Body of pancreas (tissue), 4 donors: ENCODE measurements around the gene MED31.
"Not testable (repeated sequence)": the region's sequence is repeated elsewhere in the genome, so short reads cannot be mapped to it uniquely, and the experiment has no call there.

Experiments used
- POLR2A ChIP-seq, 3 donors: fragments of 450-650 bp; IDR thresholded peaks; one replicate each; pipeline ENCODE4 v1.6.1; 2016; ENCODE audit warnings: antibody characterized with exemption in 3 of 3, mild to moderate bottlenecking in 2 of 3
- TF ChIP-seq, protein P1 (sequence below), 7 experiments: fragments of 450-650 bp in 4 of 7; fragments of 200-600 bp in 3 of 7; sonication (generic) in 3 of 7; IDR thresholded peaks; one replicate each; pipeline ENCODE4 v1.5.1; 2016 to 2019; ENCODE audit warnings: antibody characterized with exemption in 7 of 7

DNA sequence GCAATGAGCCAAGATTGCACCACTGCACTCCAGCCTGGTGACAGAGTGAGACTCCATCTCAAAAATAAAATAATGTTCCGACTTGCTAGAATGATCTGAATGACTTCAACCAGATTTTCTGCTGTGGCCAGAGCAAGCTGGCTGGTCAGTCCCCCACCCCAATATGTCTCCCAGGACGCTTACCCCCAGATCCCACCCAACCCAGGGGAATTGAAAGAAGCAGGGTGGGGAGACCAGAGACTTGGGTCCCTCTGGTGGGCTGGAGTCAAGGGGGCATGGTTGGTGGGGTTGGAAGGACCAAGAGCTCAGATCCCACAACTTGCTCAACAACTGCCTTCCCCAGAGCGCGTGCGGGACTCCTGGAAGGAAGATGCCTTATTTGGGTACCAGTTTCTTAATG, 7.0 kb upstream of the MED31 start:
- not testable (repeated sequence) for TF ChIP-seq POLR2A (IDR thresholded peaks at IDR 0.05)
- TF ChIP-seq, protein P1, sequence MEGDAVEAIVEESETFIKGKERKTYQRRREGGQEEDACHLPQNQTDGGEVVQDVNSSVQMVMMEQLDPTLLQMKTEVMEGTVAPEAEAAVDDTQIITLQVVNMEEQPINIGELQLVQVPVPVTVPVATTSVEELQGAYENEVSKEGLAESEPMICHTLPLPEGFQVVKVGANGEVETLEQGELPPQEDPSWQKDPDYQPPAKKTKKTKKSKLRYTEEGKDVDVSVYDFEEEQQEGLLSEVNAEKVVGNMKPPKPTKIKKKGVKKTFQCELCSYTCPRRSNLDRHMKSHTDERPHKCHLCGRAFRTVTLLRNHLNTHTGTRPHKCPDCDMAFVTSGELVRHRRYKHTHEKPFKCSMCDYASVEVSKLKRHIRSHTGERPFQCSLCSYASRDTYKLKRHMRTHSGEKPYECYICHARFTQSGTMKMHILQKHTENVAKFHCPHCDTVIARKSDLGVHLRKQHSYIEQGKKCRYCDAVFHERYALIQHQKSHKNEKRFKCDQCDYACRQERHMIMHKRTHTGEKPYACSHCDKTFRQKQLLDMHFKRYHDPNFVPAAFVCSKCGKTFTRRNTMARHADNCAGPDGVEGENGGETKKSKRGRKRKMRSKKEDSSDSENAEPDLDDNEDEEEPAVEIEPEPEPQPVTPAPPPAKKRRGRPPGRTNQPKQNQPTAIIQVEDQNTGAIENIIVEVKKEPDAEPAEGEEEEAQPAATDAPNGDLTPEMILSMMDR (IDR thresholded peaks at IDR 0.05), result not testable (repeated sequence)
